GM18505 (cell line): Measurements from ENCODE around the gene SCNN1A.
"Not testable (repeated sequence)": the region's sequence is repeated elsewhere in the genome, so short reads cannot be mapped to it uniquely, and the experiment has no call there.

Experiments used
- ATAC-seq: cut with Tn5 transposase; IDR thresholded peaks from one replicate; pipeline ENCODE4 v1.9.1; 2021; ENCODE audit not compliant: unreplicated experiment
- POLR2A ChIP-seq: IDR thresholded peaks from 4 replicates; pipeline ENCODE4 v1.6.1; 2011; ENCODE audit warnings: borderline replicate concordance; ENCODE audit not compliant: insufficient read depth, insufficient read length; ENCODE audit errors: extremely low read depth

The SCNN1A gene

GRCh38 chr12:6355491-6356373 is 19.6 kb downstream of the SCNN1A start:
- ATAC-seq, result no peak
- TF ChIP-seq POLR2A, result no peak

DNA sequence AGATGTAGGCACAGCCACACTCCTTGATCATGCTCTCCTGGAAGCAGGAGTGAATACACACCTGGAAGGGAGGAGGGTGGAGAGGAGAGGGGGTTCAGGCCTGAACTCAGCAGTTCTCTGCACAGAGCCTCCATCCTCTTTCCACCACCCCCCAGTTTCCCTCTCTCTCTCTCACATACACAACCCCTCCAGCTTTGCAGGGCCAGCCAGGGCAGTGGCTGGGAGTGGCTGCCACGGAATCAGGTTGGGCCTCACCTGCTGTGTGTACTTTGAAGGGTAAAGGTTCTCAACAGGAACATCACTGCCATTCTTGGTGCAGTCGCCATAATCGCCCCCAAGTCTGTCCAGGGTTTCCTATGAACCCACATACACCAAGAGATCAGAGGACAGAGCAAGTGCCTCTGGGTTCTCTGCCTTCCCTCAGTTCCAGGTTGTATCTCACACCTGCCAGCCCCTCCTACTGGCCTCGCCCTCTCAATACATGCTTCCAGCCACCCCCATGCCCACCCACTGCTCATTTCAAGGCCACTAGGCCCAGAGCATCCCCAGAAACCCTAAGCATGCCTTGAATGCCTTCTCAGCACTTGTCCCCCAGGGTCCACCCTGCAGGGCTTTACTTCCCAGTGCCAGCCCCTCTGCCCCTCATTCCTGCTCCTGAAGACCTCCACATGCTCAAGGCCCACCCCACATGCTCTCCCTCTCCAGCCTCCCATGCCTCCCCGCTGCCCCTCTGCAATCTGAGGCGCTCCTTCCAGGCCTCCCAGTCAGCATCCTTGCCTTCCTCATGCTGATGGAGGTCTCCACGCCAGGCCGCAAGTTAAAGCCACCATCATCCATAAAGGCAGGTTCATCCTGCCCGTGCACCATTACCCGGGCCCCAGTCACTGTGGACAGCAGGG is 20.6 kb downstream of the SCNN1A start:
- TF ChIP-seq POLR2A, result no peak
- no peak for ATAC-seq

DNA sequence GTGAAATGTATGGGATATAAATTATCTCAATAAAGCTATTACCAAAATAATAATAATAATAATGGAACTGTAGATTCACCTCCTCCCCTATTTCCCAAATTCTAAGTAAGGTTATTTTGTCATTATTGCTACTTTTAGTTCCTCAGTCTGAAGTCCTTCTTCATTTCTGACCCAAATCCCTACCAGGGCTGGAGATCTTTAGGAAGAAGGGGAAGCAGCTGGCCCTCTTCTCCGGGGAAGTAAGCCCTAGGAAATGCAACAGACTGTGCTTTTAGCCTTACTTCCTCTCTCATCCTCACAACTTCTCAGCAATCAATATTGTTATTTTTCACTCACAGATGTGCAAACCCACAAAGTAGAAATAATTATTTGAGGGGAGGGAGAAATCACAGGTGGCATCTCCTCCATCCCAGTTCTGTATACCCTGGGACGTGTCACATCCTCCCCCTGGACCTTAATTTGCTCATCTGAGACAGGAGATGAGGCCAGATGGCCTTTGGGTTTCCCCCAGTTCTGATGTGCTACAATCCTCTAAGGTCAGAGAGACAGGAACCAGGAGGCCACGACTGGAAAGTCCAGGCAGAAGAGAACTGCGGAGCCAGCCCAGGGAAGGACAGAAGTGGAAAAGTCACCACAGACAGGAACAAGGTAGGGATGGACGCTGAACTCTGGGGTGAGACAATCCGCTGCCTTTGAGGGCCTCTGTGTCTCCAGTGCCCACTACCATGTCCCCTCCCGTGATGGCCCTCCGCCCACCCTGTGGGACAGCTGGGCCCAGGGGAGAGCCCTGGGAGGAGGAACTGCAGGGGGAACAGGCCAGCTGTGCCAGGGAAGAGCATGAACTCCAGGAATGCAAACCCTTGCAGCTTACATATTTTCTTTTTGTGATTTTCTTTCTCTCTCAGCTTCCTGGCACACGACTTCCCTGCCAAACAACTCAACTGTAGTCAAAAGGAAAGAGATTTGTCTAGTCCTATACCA is 22.9 kb downstream of the SCNN1A start:
- no peak for ATAC-seq
- TF ChIP-seq POLR2A, result no peak

DNA sequence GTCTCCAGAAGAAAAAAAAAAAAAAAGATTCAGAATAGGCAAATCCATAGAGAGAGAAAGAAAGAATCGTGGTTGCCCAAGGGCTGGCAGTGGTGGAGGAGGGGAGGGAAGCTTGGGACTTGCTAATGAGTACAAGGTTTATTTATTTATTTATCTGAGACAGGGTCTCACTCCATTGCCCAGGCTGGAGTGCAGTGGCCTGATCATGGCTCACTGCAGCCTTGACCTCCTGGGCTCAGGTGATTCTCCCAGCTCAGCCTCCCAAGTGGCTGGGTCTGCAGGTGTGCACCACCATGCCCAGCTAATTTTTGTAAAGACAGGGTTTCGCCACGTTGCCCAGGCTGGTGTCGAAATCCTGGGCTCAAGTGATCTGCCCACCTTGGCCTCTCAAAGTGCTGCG is 23.7 kb downstream of the SCNN1A start:
- ATAC-seq, result no peak
- no peak for TF ChIP-seq POLR2A

DNA sequence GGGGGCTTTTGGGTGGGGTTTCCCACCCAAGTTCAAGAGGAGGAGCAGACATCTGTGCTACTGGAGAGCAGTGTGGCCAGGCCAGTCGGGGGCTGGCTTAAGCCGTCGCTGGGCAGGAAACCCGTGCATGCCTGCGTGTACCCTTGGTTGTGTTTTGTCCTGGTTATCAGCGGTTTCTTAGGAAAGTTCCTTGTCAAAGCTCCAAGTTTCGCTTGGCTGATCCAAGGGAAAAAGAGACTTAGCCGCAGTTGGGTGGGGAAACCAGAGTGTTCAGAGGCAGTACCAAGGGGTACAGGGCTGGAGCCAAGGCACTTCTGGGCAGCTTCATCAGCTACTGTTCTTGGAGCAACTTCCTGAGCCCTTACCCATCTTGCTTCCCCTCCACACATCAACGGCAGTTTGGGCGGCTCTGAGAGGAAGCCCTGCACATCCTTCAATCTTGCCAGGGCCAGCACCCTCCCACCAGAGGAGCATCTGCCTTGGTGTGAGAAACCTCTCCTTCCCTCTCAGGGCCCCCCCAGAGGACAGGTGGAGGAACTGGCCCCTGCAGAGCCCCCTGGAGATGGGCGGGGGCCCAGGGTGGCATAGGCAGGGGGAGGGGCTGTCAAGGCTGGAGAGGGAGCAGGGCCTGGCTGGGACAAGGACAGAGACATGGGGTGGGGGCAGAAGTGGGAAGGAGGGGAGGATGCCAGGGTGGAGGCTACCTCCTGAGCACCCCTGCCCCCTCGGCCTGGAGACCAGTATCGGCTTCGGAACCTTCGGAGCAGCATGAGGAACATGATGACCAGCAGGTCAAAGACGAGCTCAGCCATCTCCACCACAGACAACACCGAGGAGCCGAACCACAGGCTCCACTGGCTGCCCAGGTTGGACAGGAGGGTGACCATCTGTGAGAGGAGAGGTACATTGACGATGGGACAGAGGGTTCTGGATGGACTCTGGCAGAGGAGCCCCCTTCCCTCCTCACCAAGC is 27.7 kb downstream of the SCNN1A start:
- TF ChIP-seq POLR2A, result no peak

GRCh38 chr12:6346942-6347341 is 28.4 kb downstream of the SCNN1A start:
- TF ChIP-seq POLR2A, result no peak
- ATAC-seq, result no peak

More for the DNA sequence above, 27.7 kb downstream of the SCNN1A start:
- no peak for ATAC-seq

DNA sequence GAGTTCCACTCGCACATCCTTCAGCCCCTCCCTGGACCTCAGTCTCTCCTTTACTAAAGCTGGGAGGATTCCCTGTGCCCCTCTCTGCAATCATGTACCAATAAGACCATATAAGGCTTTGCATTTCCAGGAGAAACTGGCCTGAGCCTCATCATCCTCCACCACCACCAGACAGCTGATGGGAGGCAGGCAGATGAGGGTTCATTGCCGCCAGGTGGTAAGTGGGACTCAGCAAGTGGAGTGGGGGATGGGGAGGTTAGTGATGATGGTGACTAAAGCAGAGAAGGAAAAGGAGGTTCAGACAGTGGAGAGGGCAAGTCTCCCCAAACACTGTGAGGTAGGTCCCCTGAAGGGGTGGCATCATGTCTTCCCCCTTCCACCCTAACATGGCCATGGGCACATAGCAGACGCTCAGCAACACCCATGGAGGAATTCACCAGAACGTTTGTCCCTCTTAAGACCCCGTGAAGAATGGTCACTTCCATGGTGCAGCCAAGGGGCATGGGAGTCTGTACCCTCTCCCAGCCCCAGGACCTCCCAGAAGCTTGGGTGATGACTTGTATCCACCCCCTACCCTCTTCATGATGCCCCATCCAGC is 29.0 kb downstream of the SCNN1A start:
- no peak for ATAC-seq
- TF ChIP-seq POLR2A, result no peak

GRCh38 chr12:6345319-6346091 is 29.9 kb downstream of the SCNN1A start:
- no peak for ATAC-seq

DNA sequence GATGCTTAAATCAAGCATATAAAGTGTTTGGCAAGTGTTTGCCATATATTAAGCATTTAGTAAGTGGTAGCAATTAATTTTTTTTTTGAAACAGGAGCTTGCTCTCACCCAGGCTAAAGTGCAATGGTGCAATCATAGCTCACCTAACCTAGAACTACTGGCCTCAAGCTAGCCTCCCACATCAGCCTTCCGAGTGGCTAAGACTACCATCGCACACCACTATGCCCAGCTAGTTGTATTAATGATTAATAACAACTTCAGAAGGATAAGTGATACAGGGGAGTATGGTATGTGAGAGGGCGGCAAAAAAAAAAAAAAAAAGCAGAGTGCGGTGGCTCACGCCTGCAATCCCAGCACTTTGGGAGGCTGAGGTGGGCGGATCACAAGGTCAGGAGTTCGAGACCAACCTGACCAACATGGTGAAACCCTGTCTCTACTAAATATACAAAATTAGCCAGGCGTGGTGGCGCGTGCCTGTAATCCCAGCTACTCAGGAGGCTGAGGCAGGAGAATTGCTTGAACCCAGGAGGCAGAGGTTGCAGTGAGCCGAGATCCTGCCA is 31.2 kb downstream of the SCNN1A start:
- ATAC-seq, result not testable (repeated sequence)

More at GRCh38 chr12:6345319-6346091, 29.9 kb downstream of the SCNN1A start:
- TF ChIP-seq POLR2A, result no peak

- ATAC-seq, result no peak
- TF ChIP-seq POLR2A, result no peak
Observed at GRCh38 chr12:6343518-6343917, 31.8 kb downstream of the SCNN1A start.
